IMR-90 (cell line): Measurements from ENCODE around the gene SASS6.

Source experiments
- BHLHE40 ChIP-seq: fragments of 150-350 bp; IDR thresholded peaks from 2 replicates; pipeline ENCODE4 v1.6.1; 2016; ENCODE audit warnings: mild to moderate bottlenecking, low read depth, low read length
- CTCF ChIP-seq: conservative IDR thresholded peaks from 2 replicates; pipeline ENCODE4 v1.5.1; 2012; ENCODE audit warnings: mild to moderate bottlenecking, low read depth, low read length, improper control_type of control experiment
- FOS ChIP-seq: fragments of 150-350 bp; IDR thresholded peaks from 2 replicates; pipeline ENCODE4 v1.6.1; 2016; ENCODE audit warnings: low read depth, low read length
- MAZ ChIP-seq: IDR thresholded peaks from 2 replicates; pipeline ENCODE4 v1.6.1; 2012; ENCODE audit warnings: low read depth, mild to moderate bottlenecking, low read length, improper control_type of control experiment, moderate library complexity, borderline replicate concordance
- POLR2A ChIP-seq: IDR thresholded peaks from 2 replicates; pipeline ENCODE4 v1.6.1; 2012; ENCODE audit warnings: mild to moderate bottlenecking, low read depth, low read length
- RAD21 ChIP-seq: IDR thresholded peaks from 2 replicates; pipeline ENCODE4 v1.6.1; 2012; ENCODE audit warnings: low read length, improper control_type of control experiment
- RFX5 ChIP-seq: IDR thresholded peaks from 2 replicates; pipeline ENCODE4 v1.8.0; 2012; ENCODE audit warnings: low read depth, mild to moderate bottlenecking, low read length, moderate library complexity
- SMC3 ChIP-seq: fragments of 150-350 bp; IDR thresholded peaks from 2 replicates; pipeline ENCODE4 v1.6.1; 2016; ENCODE audit warnings: low read depth, mild to moderate bottlenecking, antibody characterized with exemption, low read length, moderate library complexity
- TF ChIP-seq, protein P1 (sequence below): fragments of 150-350 bp; IDR thresholded peaks from 2 replicates; pipeline ENCODE4 v1.6.1; 2017; ENCODE audit warnings: mild to moderate bottlenecking, antibody characterized with exemption, low read length, low read depth

DNA sequence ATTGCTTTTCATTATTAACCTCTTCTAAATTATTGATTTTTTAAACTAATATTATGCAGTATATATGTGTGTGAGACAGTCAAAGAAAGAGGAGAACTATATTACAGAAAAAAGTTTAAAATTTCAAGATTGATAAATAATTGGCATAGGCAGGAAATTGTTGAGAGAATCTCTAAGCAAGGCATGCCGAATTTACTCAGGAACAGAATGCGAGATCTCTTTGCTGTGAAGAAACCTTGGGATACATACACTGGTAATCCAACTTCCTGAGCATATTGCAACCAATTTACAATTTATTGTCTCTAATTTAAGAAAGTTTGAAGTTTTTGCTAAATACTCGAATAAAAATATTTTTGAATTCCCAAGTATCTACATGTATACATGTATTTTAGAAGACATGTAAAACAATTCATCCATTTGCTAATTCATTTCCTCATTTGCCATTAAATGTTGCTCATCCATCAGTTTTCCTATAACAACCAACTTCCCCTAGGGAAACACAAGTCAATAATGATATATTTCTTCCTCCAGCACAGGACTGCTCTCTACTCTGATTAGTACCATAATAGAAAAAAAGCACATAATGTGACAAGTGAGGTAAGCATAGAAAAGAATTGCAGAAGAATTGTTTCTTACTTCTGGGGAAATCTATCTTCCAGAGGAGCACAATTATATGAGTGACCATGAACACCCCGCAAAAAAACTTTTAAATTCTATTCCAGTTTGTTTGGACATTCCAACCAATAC is 44.7 kb upstream of the SASS6 start:
- TF ChIP-seq, protein P1, sequence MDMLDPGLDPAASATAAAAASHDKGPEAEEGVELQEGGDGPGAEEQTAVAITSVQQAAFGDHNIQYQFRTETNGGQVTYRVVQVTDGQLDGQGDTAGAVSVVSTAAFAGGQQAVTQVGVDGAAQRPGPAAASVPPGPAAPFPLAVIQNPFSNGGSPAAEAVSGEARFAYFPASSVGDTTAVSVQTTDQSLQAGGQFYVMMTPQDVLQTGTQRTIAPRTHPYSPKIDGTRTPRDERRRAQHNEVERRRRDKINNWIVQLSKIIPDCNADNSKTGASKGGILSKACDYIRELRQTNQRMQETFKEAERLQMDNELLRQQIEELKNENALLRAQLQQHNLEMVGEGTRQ: no peak
- TF ChIP-seq MAZ: no peak
- TF ChIP-seq CTCF: no peak
- TF ChIP-seq RFX5: no peak
- no peak for TF ChIP-seq POLR2A
- no peak for TF ChIP-seq RAD21
- TF ChIP-seq SMC3: no peak
- no peak for TF ChIP-seq FOS
- no peak for TF ChIP-seq BHLHE40
